Upper lobe of left lung (tissue), 6 donors: Measurements from ENCODE around the gene NKAIN2. TPM values are rescaled to one million over a fixed set of nuclear protein-coding genes. Genes with fewer than 3 reads are reported as not detected.

Experiments used
- ATAC-seq, 2 donors: fragments of 200-7000 bp; cut with Tn5 transposase; one replicate each; pipeline ENCODE4 v1.9.1; 2022; ENCODE audit warnings: mild to moderate bottlenecking in 2 of 2, moderate library complexity in 2 of 2; ENCODE audit not compliant: low FRiP score in 2 of 2
- DNase-seq, 2 donors: peaks; one replicate each; pipeline ENCODE4 v3.0.0-alpha.2; 2019 to 2020
- H3K27ac ChIP-seq, 4 donors: fragments of 200-600 bp; sonication (generic); one replicate each; pipeline ENCODE4 v1.5.1; 2016 to 2019
- H3K27me3 ChIP-seq, 4 donors: fragments of 200-600 bp; sonication (generic); one replicate each; pipeline ENCODE4 v1.5.1; 2017 to 2019
- H3K36me3 ChIP-seq, 4 donors: fragments of 200-600 bp; sonication (generic); one replicate each; pipeline ENCODE4 v1.5.1; 2016 to 2019
- H3K4me1 ChIP-seq, 4 donors: fragments of 200-600 bp; sonication (generic); one replicate each; pipeline ENCODE4 v1.5.1; 2018 to 2019
- H3K4me3 ChIP-seq, 4 donors: fragments of 200-600 bp; sonication (generic); one replicate each; pipeline ENCODE4 v1.5.1; 2017 to 2019; ENCODE audit warnings: mild to moderate bottlenecking in 2 of 4, moderate library complexity in 1 of 4
- H3K9me3 ChIP-seq, 4 donors: fragments of 200-600 bp; sonication (generic); one replicate each; pipeline ENCODE4 v1.5.1; 2018 to 2019
- EP300 ChIP-seq, 4 donors: sonication (generic); formaldehyde crosslinking; IDR thresholded peaks; one replicate each; pipeline ENCODE4 v1.5.1; 2017; ENCODE audit warnings: antibody characterized with exemption in 4 of 4, control low read depth in 2 of 4
- POLR2A ChIP-seq, 4 donors: fragments of 450-650 bp; IDR thresholded peaks; one replicate each; pipeline ENCODE4 v1.5.1; 2016 to 2017; ENCODE audit warnings: antibody characterized with exemption in 4 of 4, mild to moderate bottlenecking in 2 of 4
- POLR2AphosphoS5 ChIP-seq, 2 donors: sonication (generic); formaldehyde crosslinking; IDR thresholded peaks; one replicate each; pipeline ENCODE4 v1.5.1; 2017; ENCODE audit warnings: antibody characterized with exemption in 2 of 2
- whole genome bisulfite sequencing, 2 donors: methylation state at CpG; one replicate each; pipeline ENCODE4 v1.1.5; 2017 to 2018; 5-methylcytosine and 5-hydroxymethylcytosine counted together
- total RNA-seq, 6 donors: library from RNA; depleted of rRNA in 4 of 6; stranded (reverse); fragments of >200 nt in 4 of 6; gene quantifications; one replicate each; pipeline versions ENCODE4 v1.1.0 to v1.2.1, GENCODE V29; 2016 to 2021
- TF ChIP-seq, protein P1 (sequence below), 6 experiments: fragments of 450-650 bp in 4 of 6; fragments of 200-600 bp in 2 of 6; sonication (generic) in 2 of 6; IDR thresholded peaks; one replicate each; pipeline ENCODE4 v1.5.1; 2016 to 2019; ENCODE audit warnings: antibody characterized with exemption in 6 of 6
- donor health status: DM: no; HTN: no; CAD: no; lungs with moderate emphysema.
- donor health status: DM: no; HTN: yes; CAD: no; lungs with severe emphysema.

NKAIN2 gene
- total RNA-seq, 6 donors from 2014 or later = 0.13 to 0.20 TPM; not detected in 4

DNA sequence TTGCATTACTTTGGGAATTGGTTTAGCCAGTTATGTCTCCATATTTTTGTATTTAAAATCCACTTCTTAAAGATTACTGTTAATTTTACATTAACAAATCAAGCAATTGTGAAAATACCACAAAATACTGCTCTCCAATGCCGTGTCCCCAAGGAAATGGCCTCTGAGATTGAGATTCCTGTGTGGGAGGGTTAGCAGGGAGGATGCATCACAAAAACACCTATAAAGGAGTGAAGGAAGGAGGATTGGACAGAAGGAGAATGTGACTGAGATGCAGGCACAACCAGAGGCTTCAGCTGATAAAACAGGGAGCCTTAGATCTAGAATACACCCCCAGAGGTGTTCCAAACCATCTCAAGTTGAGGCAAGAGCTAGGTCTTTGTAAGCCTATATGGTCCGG, 34.2 kb upstream of the NKAIN2 start:
- no peaks in the 10 kb centered on the region for H3K27me3 ChIP-seq
- no peak for TF ChIP-seq POLR2AphosphoS5 (IDR thresholded peaks at IDR 0.05)
- TF ChIP-seq POLR2A (IDR thresholded peaks at IDR 0.05) = no peak
- no peak for TF ChIP-seq EP300 (IDR thresholded peaks at IDR 0.05)
- TF ChIP-seq, protein P1, sequence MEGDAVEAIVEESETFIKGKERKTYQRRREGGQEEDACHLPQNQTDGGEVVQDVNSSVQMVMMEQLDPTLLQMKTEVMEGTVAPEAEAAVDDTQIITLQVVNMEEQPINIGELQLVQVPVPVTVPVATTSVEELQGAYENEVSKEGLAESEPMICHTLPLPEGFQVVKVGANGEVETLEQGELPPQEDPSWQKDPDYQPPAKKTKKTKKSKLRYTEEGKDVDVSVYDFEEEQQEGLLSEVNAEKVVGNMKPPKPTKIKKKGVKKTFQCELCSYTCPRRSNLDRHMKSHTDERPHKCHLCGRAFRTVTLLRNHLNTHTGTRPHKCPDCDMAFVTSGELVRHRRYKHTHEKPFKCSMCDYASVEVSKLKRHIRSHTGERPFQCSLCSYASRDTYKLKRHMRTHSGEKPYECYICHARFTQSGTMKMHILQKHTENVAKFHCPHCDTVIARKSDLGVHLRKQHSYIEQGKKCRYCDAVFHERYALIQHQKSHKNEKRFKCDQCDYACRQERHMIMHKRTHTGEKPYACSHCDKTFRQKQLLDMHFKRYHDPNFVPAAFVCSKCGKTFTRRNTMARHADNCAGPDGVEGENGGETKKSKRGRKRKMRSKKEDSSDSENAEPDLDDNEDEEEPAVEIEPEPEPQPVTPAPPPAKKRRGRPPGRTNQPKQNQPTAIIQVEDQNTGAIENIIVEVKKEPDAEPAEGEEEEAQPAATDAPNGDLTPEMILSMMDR (IDR thresholded peaks at IDR 0.05) = no peak
- no peak overlapping the region for H3K27ac ChIP-seq
- H3K36me3 ChIP-seq = no peaks in the 10 kb centered on the region
- H3K4me1 ChIP-seq = no peaks in the 10 kb centered on the region
- 85 to 94% methylated on average over 2 of the region's 2 CpGs for WGBS, 2 donors
- H3K4me3 ChIP-seq = no peak overlapping the region
- H3K9me3 ChIP-seq = no peaks in the 10 kb centered on the region
- no peak for ATAC-seq
- DNase-seq = no peak

DNA sequence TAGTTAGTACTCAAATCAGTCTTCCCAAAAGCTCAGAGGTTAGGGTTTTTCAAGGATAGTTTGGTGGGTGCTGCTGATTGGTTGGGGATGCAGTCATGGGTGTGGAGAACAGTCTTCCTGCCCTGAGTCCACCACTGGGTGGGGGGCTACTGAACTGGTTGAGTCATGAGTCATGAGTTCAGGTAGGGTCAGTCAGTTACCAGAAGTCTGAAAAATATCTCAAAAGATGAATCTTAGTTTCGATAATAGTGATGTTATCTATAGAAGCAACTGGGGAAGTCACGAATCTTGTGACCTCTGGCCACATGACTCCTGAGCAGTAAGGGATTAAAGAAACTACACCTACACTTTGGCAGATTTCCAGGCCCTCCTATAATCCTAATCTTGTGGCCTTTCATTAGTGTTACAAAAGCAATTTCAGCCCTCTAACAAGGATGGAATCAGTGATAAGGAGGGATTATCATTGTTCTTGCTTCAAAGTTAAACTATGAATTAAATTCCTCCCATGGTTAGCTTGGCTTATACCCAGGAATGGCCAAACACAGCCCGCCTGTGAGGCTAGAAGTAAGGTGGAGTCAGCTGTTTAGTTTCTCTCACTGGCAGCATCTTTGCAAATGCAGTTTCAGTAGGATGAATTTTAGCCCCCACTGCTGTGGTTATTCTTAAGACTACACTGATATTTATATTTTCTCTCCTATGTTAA, 33.3 kb upstream of the NKAIN2 start:
- ATAC-seq = no peak

DNA sequence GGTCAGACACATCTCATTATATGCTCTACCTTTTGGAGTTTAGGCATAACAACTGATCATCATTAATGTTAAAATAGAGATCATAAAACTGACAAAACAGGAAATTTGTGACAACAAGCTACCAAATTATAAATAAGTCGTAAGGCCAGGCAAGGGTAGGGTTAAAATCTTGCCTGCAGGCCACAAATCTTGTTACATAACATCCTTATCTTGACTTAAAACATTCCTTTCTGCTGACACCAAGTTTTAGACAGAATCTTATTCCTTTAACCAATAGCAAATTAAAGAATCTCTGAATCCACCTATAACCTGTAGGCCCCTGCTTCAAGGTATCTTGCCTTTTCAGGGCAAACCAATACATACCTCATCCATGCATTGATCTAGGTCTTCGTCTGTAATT, 32.5 kb upstream of the NKAIN2 start:
- Histone ChIP-seq H3K36me3 (no peaks in the 10 kb centered on the region), H3K27me3 (no peaks in the 10 kb centered on the region)
- no peak for TF ChIP-seq POLR2A (IDR thresholded peaks at IDR 0.05)
- TF ChIP-seq POLR2AphosphoS5 (IDR thresholded peaks at IDR 0.05) = no peak
- TF ChIP-seq, protein P1 (IDR thresholded peaks at IDR 0.05) = no peak
- no peak for TF ChIP-seq EP300 (IDR thresholded peaks at IDR 0.05)

More for the DNA sequence above, 33.3 kb upstream of the NKAIN2 start:
- no peaks in the 10 kb centered on the region for H3K27me3 ChIP-seq
- no peak overlapping the region for H3K27ac ChIP-seq
- TF ChIP-seq, protein P1 (IDR thresholded peaks at IDR 0.05) = no peak
- TF ChIP-seq POLR2AphosphoS5 (IDR thresholded peaks at IDR 0.05) (no peak), POLR2A (IDR thresholded peaks at IDR 0.05) (no peak), EP300 (IDR thresholded peaks at IDR 0.05) (no peak)
- H3K4me3 ChIP-seq = no peak overlapping the region
- no peaks in the 10 kb centered on the region for H3K4me1 ChIP-seq
- WGBS, 2 donors = 67 to 69% methylated on average over 3 of the region's 3 CpGs
- H3K36me3 ChIP-seq = no peaks in the 10 kb centered on the region
- no peaks in the 10 kb centered on the region for H3K9me3 ChIP-seq
- DNase-seq = no peak

DNA sequence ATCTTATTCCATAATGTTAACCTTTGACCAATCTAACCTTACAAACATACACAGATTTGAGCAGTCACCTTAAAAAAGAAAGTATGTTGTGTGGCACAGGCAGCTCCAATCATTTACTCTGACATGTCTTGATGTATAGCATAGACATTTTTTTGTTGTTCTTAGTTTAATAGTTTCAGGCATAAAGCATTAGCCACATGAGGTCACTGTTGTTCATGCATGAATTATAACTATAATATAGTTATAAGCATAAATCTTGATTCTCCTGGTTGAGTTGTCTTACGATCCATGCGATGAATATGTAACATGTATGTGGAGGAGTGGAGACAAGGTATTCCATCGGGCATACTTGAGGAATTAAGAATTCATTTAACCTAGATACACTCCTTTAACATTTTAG, 26.1 kb upstream of the NKAIN2 start:
- no peaks in the 10 kb centered on the region for H3K27me3 ChIP-seq
- no peak overlapping the region for H3K4me3 ChIP-seq
- H3K9me3 ChIP-seq = no peaks in the 10 kb centered on the region
- no peaks in the 10 kb centered on the region for H3K36me3 ChIP-seq
- ATAC-seq (no peak), DNase-seq (no peak)
- WGBS, 2 donors = 62 to 64% methylated on average over 3 of the region's 3 CpGs
- no peaks in the 10 kb centered on the region for H3K4me1 ChIP-seq
- TF ChIP-seq EP300 (IDR thresholded peaks at IDR 0.05) (no peak), POLR2A (IDR thresholded peaks at IDR 0.05) (no peak), POLR2AphosphoS5 (IDR thresholded peaks at IDR 0.05) (no peak)
- TF ChIP-seq, protein P1 (IDR thresholded peaks at IDR 0.05) = no peak
- no peak overlapping the region for H3K27ac ChIP-seq

More for the DNA sequence above, 32.5 kb upstream of the NKAIN2 start:
- H3K9me3 ChIP-seq = no peaks in the 10 kb centered on the region
- H3K4me1 ChIP-seq = no peaks in the 10 kb centered on the region
- no peak overlapping the region for H3K4me3 ChIP-seq
- ATAC-seq = no peak
- DNase-seq = no peak
- 51 to 69% methylated on average over 2 of the region's 2 CpGs for WGBS, 2 donors
- no peak overlapping the region for H3K27ac ChIP-seq

DNA sequence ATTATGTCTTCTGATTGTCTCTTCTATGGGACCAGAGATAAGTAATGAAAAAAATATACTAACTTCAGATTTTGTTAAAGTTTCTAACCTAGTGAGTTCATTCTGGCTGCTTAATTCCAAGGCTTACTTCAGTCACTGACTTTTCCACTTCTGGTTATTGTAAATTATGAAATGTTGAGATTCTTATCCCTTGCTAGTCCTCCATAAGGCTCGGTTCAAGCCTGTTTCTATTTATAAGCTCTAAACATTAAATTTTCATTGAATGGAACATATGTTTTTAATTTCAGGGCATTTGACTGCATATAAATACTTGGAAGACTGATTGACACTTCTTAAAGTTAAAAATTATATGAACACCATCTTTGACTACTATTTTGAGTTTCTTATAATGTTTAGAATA, 23.6 kb upstream of the NKAIN2 start:
- TF ChIP-seq POLR2A (IDR thresholded peaks at IDR 0.05) (no peak), POLR2AphosphoS5 (IDR thresholded peaks at IDR 0.05) (no peak), EP300 (IDR thresholded peaks at IDR 0.05) (no peak)
- TF ChIP-seq, protein P1 (IDR thresholded peaks at IDR 0.05) = no peak
- Histone ChIP-seq H3K36me3 (no peaks in the 10 kb centered on the region), H3K4me3 (no peak overlapping the region), H3K4me1 (no peaks in the 10 kb centered on the region), H3K27me3 (no peaks in the 10 kb centered on the region), H3K9me3 (no peaks in the 10 kb centered on the region), H3K27ac (no peak overlapping the region)
- ATAC-seq (no peak), DNase-seq (no peak)
- 51 to 63% methylated on average over 1 of the region's 1 CpG for WGBS, 2 donors
